Pancreas (tissue), 10 donors: Measurements from ENCODE around the gene KIAA1755. TPM values are rescaled to one million over a fixed set of nuclear protein-coding genes. Genes with fewer than 3 reads are reported as not detected.

Experiments
- ATAC-seq, 4 donors: fragments of 200-7000 bp; cut with Tn5 transposase; one replicate each; pipeline versions ENCODE4 v1.8.0 to v1.9.1; 2020; ENCODE audit warnings: mild to moderate bottlenecking in 4 of 4, moderate library complexity in 4 of 4
- DNase-seq, 6 donors: peaks; one replicate each; pipeline ENCODE4 v3.0.0-alpha.2; 2020
- FAIRE-seq: peaks from 2 replicates; lab custom pipeline; 2012; peaks lifted over from hg19 to GRCh38; lab: Jason Lieb, UNC
- H3K27ac ChIP-seq, 4 donors: fragments of 200-600 bp; sonication (generic); 1 replicate in 3 of 4; 2 replicates in 1 of 4; pipeline versions ENCODE4 v1.5.0 to v1.8.0; 2020
- H3K27me3 ChIP-seq, 4 donors: fragments of 200-600 bp; one replicate each; pipeline ENCODE4 v1.8.0; 2021
- H3K36me3 ChIP-seq, 3 donors: fragments of 200-600 bp; sonication (generic) in 1 of 3; one replicate each; pipeline versions ENCODE4 v1.5.0 to v1.8.0; 2020 to 2021
- H3K4me1 ChIP-seq, 3 donors: fragments of 200-600 bp; one replicate each; pipeline ENCODE4 v1.8.0; 2021
- H3K4me3 ChIP-seq, 4 donors: fragments of 200-600 bp; sonication (generic) in 2 of 4; one replicate each; pipeline versions ENCODE4 v1.5.0 to v1.8.0; 2020 to 2021
- H3K9me3 ChIP-seq, 4 donors: fragments of 200-600 bp; one replicate each; pipeline ENCODE4 v1.8.0; 2021
- CTCF ChIP-seq, 4 donors: fragments of 200-600 bp; sonication (generic) in 3 of 4; IDR thresholded peaks; one replicate each; pipeline versions ENCODE4 v1.5.0 to v1.8.0; 2021; ENCODE audit warnings: antibody characterized with exemption in 4 of 4
- WGBS, 2 donors: extraction: QIAGEN DNeasy Blood & Tissue Kit; methylation state at CpG; one replicate each; pipeline ENCODE4 v1.1.7; 2013; 5-methylcytosine and 5-hydroxymethylcytosine counted together
- intact Hi-C, 3 donors: fragments of 100-400 bp; cut with DNase I; formaldehyde crosslinking; loops; one replicate each; pipeline versions ENCODE4 v1.11.1 to v1.14.2; 2022
- polyA plus RNA-seq, 2 donors: library from polyadenylated mRNA; stranded (reverse); fragments of 200-250 nt; gene quantifications; one replicate each; pipeline ENCODE4 v1.2.3, GENCODE V29; 2013
- total RNA-seq, 6 donors: library from RNA; stranded (reverse); fragmentation: NEBNext Ultra II Directional in 4 of 6; extraction: Animal tissue kit (Norgen Biotek cat#: 25700) in 4 of 6; gene quantifications; one replicate each; pipeline versions ENCODE4 v1.2.1 to v1.2.4, GENCODE V29; 2021 to 2023
- donor health status: healthy with polysubstance abuse.
- donor health status: DM: no; HTN: no; CAD: no; lungs with moderate emphysema.
- donor health status: DM: no; HTN: no; CAD: no.
- donor health status: control.
- donor health status: control.
- donor health status: Bipolar disorder and iron deficiency.
- donor health status: DM: yes; HTN: yes; CAD: no.
- donor health status: DM: no; HTN: no; CAD: no.
- donor health status: DM: no; HTN: no; CAD: no.
- donor health status: DM: yes; HTN: yes; CAD: no.

Gene KIAA1755
- total and polyA plus RNA-seq, 8 donors, result 0.24 to 2.5 (median 0.96) TPM

DNA sequence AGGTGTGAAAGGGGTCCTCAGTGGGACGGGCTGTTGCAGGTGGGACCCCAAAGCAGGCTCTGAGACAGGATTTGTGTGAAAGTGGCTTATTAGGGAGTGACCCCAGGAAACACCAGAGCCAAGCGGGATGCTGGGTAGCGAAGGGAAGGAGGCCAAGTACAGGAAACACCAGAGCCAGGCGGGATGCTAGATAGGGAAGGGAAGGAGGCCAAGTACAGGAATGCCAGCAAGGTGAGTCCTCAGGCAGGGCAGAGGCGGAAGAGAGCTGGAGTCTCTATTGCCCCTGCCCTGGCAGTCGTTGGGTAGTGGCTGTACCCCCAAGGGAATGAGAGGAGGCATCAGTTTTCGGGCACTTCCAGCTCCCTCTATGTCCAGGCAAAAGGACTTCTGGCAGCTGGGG lies 65.0 kb downstream of the KIAA1755 start:
- Histone ChIP-seq H3K27me3 (no peaks in the 10 kb centered on the region), H3K36me3 (no peaks in the 10 kb centered on the region), H3K4me3 (no peak overlapping the region), H3K27ac (no peak overlapping the region), H3K4me1 (no peaks in the 10 kb centered on the region), H3K9me3 (no peaks in the 10 kb centered on the region)
- intact Hi-C loops, result no loop called here
- TF ChIP-seq CTCF (IDR thresholded peaks at IDR 0.05), result no peak
- FAIRE-seq (no peak), ATAC-seq (no peak), DNase-seq (no peak)
- 55 to 68% methylated on average over 7 of the region's 7 CpGs for WGBS, 2 donors

- WGBS, 2 donors, result 64 to 77% methylated on average over 5 of the region's 5 CpGs
- no peaks in the 10 kb centered on the region for H3K9me3 ChIP-seq
- intact Hi-C loops, result no loop called here
- no peak for DNase-seq
- H3K4me1 ChIP-seq, result no peaks in the 10 kb centered on the region
- H3K4me3 ChIP-seq, result no peak overlapping the region
- no peak overlapping the region for H3K27ac ChIP-seq
- no peaks in the 10 kb centered on the region for H3K36me3 ChIP-seq
- no peaks in the 10 kb centered on the region for H3K27me3 ChIP-seq
- no peak for FAIRE-seq
- ATAC-seq, result no peak
- no peak for TF ChIP-seq CTCF (IDR thresholded peaks at IDR 0.05)
These were observed 65.5 kb downstream of the KIAA1755 start for GRCh38 chr20:38194971-38195504.

DNA sequence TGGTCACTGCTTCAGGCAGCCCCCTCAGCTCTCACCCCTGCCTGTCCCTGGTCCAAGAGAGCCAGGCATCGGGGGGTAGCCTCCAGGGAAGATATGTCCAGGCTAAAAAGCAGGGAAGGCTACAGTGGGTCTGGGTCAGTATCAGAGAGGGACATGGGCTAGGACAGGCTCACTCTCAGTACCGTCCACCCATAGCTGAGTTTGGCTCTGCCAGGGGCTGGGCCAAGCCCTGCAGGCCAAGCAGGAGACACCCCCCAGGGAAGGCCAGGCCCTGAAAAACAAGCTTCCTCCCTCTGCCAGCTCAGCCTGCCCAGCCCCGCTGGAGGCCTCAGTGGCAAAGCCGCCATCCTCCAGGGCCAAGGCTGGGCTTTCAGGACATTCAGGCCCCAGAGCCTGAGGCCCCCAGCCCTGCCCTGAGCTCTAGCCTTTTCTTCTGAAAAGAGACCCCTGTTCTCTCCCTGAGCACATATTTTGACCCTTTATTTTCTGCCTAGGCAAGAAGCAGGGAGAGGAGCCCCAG lies 66.9 kb downstream of the KIAA1755 start:
- Histone ChIP-seq H3K27ac (no peak overlapping the region), H3K36me3 (no peaks in the 10 kb centered on the region), H3K4me3 (no peak overlapping the region), H3K9me3 (no peaks in the 10 kb centered on the region), H3K27me3 (no peaks in the 10 kb centered on the region), H3K4me1 (no peaks in the 10 kb centered on the region)
- DNase-seq, result no peak
- TF ChIP-seq CTCF (IDR thresholded peaks at IDR 0.05), result no peak
- intact Hi-C loops, result no loop called here
- WGBS, 2 donors, result 80 to 90% methylated on average over 4 of the region's 4 CpGs
- no peak for ATAC-seq
- no peak for FAIRE-seq

DNA sequence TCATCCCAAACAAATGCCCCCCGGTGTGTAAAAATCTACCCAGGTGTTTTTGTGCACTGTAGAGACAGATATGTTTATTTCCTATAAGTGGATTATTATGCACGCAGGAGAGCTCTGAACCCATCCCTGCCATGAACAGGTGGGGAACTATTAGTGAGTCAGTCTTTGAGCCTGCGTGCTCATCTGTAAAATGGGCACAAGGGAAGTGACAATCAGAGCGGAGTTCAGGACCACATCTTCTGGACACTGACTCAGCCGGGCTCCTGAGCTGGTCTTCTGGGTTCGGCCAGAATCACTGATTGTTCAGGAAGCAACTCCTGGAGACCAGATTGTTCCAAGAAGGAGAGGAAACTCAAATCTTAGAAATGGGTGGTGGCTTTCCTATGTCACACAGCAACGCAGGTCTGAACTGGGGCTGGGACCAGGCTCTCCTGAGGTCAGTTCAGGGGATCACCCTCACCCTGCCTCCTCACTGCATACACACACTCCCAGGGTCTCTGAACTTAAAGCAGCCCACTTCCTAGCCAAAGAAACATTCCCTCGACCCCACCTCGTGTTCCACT lies 68.1 kb downstream of the KIAA1755 start:
- WGBS, 2 donors, result 70 to 86% methylated on average over 9 of the region's 9 CpGs
- no peak for ATAC-seq

More for the DNA sequence above, 68.1 kb downstream of the KIAA1755 start:
- no peaks in the 10 kb centered on the region for H3K27me3 ChIP-seq
- no peak for TF ChIP-seq CTCF (IDR thresholded peaks at IDR 0.05)
- intact Hi-C loops, result no loop called here
- FAIRE-seq, result no peak
- H3K4me1 ChIP-seq, result no peaks in the 10 kb centered on the region
- H3K27ac ChIP-seq, result no peak overlapping the region
- no peaks in the 10 kb centered on the region for H3K36me3 ChIP-seq
- no peaks in the 10 kb centered on the region for H3K9me3 ChIP-seq
- no peak overlapping the region for H3K4me3 ChIP-seq
- DNase-seq, result no peak
